ENCODE data around the gene GBE1.

DNA sequence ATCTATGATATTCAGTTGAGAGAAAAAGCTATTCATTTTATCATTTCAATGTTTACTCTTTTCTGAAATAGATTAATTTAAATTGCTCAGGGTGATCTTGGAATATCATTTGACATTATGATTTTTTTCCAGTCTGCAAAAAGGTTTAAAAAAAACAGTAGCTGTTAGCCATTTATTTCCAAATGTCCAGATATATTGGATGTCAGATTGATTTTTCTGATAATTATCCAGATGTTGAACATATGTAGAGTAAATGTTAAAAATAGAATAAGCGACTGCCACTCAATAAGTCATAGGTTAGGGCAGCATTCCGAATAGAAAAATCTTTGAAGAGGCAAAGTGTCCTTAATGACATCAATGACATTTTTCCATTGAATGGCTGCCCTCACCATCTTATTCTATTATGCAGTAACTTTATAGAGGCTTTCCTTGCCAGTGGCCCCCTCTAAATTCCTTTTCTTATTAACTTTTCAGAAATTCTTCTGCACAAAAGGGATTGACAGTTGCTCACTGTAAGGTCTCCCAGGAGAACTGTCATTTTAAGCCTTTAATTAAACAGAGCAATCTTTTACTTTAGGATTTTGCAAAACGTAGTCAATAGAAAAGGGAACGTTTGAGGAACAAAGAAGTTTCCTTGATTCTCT, 316.5 kb downstream of the GBE1 start:
- TF ChIP-seq ZNF10 (tag by site-specific recombination; IDR thresholded peaks at IDR 0.05) (no peak), ZNF24 (tag by site-specific recombination; IDR thresholded peaks at IDR 0.05) (no peak), REPIN1 (tag by site-specific recombination; IDR thresholded peaks at IDR 0.05; ENCODE audit: low read depth) (no peak), SETDB1 (IDR thresholded peaks at IDR 0.05; ENCODE audit: insufficient read length, low read length) (no peak)
- TF ChIP-seq, protein P1, sequence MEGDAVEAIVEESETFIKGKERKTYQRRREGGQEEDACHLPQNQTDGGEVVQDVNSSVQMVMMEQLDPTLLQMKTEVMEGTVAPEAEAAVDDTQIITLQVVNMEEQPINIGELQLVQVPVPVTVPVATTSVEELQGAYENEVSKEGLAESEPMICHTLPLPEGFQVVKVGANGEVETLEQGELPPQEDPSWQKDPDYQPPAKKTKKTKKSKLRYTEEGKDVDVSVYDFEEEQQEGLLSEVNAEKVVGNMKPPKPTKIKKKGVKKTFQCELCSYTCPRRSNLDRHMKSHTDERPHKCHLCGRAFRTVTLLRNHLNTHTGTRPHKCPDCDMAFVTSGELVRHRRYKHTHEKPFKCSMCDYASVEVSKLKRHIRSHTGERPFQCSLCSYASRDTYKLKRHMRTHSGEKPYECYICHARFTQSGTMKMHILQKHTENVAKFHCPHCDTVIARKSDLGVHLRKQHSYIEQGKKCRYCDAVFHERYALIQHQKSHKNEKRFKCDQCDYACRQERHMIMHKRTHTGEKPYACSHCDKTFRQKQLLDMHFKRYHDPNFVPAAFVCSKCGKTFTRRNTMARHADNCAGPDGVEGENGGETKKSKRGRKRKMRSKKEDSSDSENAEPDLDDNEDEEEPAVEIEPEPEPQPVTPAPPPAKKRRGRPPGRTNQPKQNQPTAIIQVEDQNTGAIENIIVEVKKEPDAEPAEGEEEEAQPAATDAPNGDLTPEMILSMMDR (tag by site-specific recombination; IDR thresholded peaks at IDR 0.05): no peak
- TF ChIP-seq, protein P2, sequence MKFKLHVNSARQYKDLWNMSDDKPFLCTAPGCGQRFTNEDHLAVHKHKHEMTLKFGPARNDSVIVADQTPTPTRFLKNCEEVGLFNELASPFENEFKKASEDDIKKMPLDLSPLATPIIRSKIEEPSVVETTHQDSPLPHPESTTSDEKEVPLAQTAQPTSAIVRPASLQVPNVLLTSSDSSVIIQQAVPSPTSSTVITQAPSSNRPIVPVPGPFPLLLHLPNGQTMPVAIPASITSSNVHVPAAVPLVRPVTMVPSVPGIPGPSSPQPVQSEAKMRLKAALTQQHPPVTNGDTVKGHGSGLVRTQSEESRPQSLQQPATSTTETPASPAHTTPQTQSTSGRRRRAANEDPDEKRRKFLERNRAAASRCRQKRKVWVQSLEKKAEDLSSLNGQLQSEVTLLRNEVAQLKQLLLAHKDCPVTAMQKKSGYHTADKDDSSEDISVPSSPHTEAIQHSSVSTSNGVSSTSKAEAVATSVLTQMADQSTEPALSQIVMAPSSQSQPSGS (tag by site-specific recombination; IDR thresholded peaks at IDR 0.05; ENCODE audit: low read depth): no peak
- TF ChIP-seq, protein P3, sequence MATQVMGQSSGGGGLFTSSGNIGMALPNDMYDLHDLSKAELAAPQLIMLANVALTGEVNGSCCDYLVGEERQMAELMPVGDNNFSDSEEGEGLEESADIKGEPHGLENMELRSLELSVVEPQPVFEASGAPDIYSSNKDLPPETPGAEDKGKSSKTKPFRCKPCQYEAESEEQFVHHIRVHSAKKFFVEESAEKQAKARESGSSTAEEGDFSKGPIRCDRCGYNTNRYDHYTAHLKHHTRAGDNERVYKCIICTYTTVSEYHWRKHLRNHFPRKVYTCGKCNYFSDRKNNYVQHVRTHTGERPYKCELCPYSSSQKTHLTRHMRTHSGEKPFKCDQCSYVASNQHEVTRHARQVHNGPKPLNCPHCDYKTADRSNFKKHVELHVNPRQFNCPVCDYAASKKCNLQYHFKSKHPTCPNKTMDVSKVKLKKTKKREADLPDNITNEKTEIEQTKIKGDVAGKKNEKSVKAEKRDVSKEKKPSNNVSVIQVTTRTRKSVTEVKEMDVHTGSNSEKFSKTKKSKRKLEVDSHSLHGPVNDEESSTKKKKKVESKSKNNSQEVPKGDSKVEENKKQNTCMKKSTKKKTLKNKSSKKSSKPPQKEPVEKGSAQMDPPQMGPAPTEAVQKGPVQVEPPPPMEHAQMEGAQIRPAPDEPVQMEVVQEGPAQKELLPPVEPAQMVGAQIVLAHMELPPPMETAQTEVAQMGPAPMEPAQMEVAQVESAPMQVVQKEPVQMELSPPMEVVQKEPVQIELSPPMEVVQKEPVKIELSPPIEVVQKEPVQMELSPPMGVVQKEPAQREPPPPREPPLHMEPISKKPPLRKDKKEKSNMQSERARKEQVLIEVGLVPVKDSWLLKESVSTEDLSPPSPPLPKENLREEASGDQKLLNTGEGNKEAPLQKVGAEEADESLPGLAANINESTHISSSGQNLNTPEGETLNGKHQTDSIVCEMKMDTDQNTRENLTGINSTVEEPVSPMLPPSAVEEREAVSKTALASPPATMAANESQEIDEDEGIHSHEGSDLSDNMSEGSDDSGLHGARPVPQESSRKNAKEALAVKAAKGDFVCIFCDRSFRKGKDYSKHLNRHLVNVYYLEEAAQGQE (tag by site-specific recombination; IDR thresholded peaks at IDR 0.05): no peak
